Measurements from ENCODE around the gene IL17REL. TPM values are rescaled to one million over a fixed set of nuclear protein-coding genes. Genes with fewer than 3 reads are reported as not detected.

The IL17REL gene
- total RNA-seq, 1 donor from 2014 or later: 0.31 TPM

DNA sequence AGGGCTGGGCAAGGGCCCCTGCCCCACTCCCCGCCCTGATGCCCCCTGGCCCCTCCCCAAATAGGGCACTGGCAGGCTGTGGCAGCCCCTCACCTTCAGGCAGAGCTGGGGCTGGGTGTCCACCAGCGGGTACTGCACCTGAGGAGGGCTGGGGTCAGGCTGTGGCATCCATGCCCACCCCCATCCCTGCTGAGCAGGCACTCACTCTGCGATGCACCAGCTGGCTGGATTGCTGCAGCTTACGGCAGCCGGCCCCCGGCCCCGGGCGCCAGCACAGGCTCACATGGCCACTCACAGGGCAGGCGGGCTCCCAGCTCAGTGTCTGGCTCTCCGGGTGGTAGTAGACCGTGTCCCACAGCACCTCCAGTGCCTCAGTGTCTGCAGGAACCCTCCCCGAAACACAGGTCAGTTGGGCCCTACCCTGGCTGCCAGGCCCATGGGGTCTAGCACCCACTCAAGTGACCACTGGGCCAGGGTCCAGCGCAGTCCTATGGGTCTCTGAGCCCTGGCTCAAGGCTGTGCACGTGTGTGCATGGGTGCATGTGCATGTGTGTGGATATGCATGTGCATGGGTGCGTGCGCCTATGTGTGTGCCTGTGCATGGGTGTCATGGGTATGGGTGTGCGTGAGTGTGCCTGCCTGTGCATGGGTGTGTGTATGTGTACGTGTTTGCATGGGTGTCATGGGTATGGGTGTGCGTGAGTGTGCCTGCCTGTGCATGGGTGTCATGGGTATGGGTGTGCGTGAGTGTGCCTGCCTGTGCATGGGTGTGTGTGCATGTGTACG is 14.4 kb downstream of the IL17REL start:
- CTCF ChIA-PET: interaction anchor here (1.0 kb wide), 1 partner anchor 33 kb away, joined by 4 read pairs; no protein-coding TSS in a partner anchor
- no peak for ATAC-seq (ENCODE audit: low read depth)
- Mint-ChIP-seq H3K9me3 (no peaks in the 10 kb centered on the region), H3K4me1 (peaks cover 17% of the 10 kb centered on the region), H3K4me3 (no peak overlapping the region), H3K27ac (no peak overlapping the region), H3K27me3 (peaks cover 4% of the 10 kb centered on the region), H3K36me3 (ENCODE audit: low read depth) (no peaks in the 10 kb centered on the region)
- POLR2A ChIA-PET: no interaction called here
- no peak for DNase-seq
- intact Hi-C loops (cut with micrococcal nuclease): no loop called here
- TF ChIP-seq, protein P1, sequence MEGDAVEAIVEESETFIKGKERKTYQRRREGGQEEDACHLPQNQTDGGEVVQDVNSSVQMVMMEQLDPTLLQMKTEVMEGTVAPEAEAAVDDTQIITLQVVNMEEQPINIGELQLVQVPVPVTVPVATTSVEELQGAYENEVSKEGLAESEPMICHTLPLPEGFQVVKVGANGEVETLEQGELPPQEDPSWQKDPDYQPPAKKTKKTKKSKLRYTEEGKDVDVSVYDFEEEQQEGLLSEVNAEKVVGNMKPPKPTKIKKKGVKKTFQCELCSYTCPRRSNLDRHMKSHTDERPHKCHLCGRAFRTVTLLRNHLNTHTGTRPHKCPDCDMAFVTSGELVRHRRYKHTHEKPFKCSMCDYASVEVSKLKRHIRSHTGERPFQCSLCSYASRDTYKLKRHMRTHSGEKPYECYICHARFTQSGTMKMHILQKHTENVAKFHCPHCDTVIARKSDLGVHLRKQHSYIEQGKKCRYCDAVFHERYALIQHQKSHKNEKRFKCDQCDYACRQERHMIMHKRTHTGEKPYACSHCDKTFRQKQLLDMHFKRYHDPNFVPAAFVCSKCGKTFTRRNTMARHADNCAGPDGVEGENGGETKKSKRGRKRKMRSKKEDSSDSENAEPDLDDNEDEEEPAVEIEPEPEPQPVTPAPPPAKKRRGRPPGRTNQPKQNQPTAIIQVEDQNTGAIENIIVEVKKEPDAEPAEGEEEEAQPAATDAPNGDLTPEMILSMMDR (IDR thresholded peaks at IDR 0.05): no peak

DNA sequence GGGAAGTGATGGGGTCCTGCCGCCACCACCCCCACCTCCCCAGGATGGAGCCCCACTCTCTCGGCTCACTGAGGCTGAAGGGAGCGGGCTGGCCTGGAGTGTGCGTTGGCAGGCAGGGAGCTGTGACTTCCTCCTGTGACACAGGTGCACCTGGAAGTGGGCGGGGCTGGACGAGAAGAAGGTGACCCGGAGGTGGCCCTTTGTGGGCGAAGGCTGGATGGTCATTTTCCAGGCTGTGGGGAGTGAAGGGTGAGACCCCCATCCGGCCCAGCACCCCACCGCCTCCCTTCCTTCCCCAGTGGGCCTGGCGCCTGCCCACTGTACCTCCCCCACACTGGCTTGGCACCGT is 15.3 kb downstream of the IL17REL start:
- ChIA-PET CTCF (interaction anchor here (1.1 kb wide), 1 partner anchor 67 kb away, joined by 3 read pairs; no protein-coding TSS in a partner anchor), POLR2A (no interaction called here)
- H3K4me1 Mint-ChIP-seq: peaks cover 23% of the 10 kb centered on the region
- H3K36me3 Mint-ChIP-seq (ENCODE audit: low read depth): no peaks in the 10 kb centered on the region
- H3K27me3 Mint-ChIP-seq: peaks cover 2% of the 10 kb centered on the region
- H3K4me3 Mint-ChIP-seq: no peak overlapping the region
- ATAC-seq (ENCODE audit: low read depth) (no peak), DNase-seq (no peak)
- TF ChIP-seq, protein P1 (IDR thresholded peaks at IDR 0.05): no peak
- intact Hi-C loops (cut with micrococcal nuclease): no loop called here
- no peaks in the 10 kb centered on the region for H3K9me3 Mint-ChIP-seq
- H3K27ac Mint-ChIP-seq: no peak overlapping the region

DNA sequence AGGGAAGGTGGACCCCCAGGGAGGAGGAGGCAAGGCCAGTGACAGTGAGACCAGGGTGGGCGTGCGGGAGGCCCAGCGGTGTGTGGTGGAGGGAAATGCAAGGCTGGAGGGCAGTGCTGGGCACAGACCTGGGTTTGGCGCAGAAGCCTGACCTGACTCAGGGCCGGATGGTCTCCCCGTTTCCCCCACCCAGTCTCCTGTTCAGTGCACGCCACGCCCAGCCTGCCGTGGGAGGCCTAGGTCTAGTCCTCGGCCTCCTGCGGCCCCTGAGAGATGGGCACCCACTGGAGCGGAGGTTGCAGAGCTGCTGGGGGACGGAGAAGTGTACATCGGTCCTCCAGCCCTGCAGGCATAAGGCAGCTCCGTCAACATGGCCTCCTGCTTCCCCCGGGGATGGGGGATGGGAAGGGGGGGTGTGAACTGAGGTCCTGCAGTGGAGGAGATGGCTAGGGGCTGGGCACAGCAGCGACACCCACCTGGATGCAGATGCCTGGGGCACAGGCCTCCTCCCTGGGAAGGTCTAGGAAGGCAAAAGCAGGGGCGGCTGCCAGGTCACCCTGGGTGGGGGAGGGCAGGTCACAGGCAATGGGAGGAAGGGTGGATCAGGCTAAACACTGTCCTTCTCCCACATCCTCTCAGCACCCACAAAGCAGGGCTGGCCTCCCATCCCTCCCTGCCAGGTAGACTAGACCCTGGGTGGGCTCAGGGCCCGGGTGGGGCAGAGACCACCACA is 15.9 kb downstream of the IL17REL start:
- intact Hi-C loops (cut with micrococcal nuclease): no loop called here

DNA sequence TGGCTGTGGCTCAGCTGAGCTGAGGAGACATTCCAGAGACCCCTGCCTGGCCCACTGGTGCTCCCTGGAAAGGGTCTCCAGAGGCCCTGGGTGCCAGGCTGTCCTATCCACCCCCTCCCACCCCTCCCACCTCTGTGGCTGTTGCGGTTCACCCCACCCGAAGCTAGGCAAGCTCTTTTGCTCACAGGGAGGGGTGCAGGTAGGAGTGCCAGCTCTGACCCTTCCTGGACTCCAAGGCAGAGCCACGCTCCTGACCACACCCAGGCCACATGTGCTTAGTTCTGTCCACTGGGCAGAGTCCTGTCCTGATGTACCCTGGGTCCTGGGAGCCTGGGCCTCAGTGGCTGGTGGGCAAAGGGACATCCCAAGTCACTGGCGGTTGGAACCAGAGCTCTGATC is 16.4 kb downstream of the IL17REL start:
- ChIA-PET CTCF (no interaction called here), POLR2A (no interaction called here)
- no peak for DNase-seq
- Mint-ChIP-seq H3K4me1 (peaks cover 23% of the 10 kb centered on the region), H3K27me3 (peaks cover 2% of the 10 kb centered on the region), H3K27ac (no peak overlapping the region), H3K36me3 (ENCODE audit: low read depth) (no peaks in the 10 kb centered on the region), H3K9me3 (peaks cover 2% of the 10 kb centered on the region), H3K4me3 (no peak overlapping the region)
- TF ChIP-seq, protein P1 (IDR thresholded peaks at IDR 0.05): no peak
- intact Hi-C loops (cut with micrococcal nuclease): no loop called here
- ATAC-seq (ENCODE audit: low read depth): no peak

More for the DNA sequence above, 15.9 kb downstream of the IL17REL start:
- CTCF ChIA-PET: interaction anchor here (1.1 kb wide), 1 partner anchor 66 kb away, joined by 3 read pairs; no protein-coding TSS in a partner anchor
- DNase-seq (no peak), ATAC-seq (ENCODE audit: low read depth) (no peak)
- H3K4me1 Mint-ChIP-seq: peaks cover 23% of the 10 kb centered on the region
- H3K27ac Mint-ChIP-seq: no peak overlapping the region
- H3K4me3 Mint-ChIP-seq: no peak overlapping the region
- H3K9me3 Mint-ChIP-seq: no peaks in the 10 kb centered on the region
- no peaks in the 10 kb centered on the region for H3K36me3 Mint-ChIP-seq (ENCODE audit: low read depth)
- H3K27me3 Mint-ChIP-seq: peaks cover 2% of the 10 kb centered on the region
- POLR2A ChIA-PET: no interaction called here
- TF ChIP-seq, protein P1 (IDR thresholded peaks at IDR 0.05): no peak
